ENCODE data around the gene ERAP2.
A peak's percentile ranks its signal among the peaks of the same experiment; 100 is the strongest.

ERAP2 gene

DNA sequence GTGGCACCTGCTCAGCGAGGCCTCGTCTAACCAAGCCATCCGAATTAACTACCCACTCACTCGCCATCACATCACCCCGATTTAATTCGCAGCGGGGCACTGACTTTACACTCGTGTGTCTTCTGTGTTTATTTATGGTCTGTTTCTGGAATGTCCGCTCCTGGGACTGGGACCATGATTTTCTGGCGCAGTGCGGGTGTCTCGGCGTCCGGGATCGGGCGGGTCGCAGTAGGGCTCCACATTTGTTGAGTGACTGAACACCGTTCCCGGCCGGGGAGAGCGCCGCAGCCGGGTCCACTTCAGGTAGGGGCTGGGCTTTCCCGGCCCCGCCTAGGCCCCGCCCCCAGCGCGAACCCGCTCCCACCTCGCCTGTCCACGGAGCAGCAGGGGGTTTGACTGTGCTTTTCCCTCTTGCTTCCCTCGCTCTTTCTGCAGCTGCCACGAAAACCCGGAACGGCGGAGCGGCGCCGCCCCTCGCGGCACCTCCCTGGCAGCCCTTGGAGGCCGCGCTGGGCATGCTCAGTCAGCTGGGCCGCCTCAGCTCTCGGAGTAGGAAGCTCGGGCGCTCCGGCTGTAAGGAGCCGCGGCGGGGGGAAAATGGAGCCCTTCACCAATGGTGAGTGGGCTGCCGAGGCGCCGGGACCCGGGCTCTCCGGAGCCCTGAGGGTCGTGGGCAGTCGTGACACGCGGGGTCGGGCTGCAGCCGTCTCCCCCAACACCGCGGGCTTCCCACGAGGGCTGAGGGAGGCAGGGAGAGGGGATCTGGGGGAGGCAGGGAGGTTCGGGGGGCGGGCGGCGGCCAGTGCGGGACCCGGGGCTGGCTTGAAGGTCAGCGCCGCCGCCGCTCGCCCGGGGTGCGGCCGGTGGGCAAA is 59.5 kb downstream of the ERAP2 start, which contains the start of gene LNPEP:
LNPEP (plus strand) TSS at position 522 of the 872 bp plus-strand sequence; CDS start at position 598, 76 bp downstream.
- peak; percentile 95 for DNase-seq

GRCh38 chr5:96936431-96937320 is 60.4 kb downstream of the ERAP2 start:
- no peak for DNase-seq

GRCh38 chr5:96940586-96940985 is 64.3 kb downstream of the ERAP2 start:
- DNase-seq, result no peak

GRCh38 chr5:96941140-96941539 is 64.8 kb downstream of the ERAP2 start:
- DNase-seq, result no peak

DNA sequence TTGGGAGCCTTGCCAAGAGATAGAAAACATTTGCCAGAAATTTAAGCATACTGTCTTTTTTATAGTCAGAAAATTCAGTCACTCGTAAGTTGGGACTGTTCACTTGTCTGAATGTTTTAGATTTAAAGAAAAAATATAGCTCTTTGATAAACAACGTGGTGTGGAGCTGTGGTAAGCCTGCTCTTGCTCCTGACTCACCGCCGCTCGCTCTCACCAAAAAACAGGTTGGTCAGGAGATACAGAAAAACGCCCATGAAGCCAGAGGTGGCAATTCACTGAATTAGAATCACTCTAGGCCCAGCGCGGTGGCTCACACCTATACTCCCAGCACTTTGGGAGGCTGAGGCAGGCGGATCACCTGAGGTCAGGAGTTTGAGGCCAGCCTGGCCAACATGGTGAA is 65.8 kb downstream of the ERAP2 start:
- no peak for DNase-seq

DNA sequence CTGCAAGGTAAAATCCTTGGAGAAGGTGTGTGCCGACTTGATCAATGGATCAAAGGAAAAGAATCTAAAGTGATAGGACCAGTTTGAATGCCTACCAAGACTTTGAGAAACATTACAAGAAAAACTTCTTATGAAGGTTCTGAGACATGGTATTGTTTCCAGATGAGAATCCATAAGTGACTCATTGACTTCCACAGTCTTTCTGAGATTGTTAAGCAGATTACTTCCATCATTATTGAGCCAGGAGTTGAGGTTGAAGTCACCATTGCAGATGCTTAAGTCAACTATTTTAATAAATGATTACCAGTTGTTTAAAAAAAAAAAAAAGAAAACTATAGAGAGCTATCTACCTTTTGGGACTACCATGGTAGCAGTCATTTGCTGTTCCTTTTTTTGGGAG is 66.6 kb downstream of the ERAP2 start:
- DNase-seq, result no peak

DNA sequence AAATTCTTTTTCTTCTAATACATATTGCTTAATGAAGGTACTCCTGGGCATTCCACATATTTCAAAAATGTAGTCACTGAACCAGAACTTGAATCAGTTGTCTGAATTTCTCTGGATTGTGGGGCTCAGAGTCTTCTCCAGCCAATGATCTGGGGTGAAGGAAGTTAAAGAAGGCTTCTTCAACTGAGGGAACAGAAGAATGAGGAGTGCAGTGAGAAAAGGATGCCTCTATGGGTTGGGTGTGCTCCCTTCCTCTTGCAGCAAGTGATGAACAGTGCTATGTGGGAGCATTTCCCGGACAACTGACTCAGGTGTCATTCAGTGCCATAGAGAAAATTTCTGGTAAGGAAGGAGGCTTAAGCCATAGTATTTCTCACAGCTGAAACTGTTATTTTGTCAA is 67.5 kb downstream of the ERAP2 start:
- no peak for DNase-seq

- DNase-seq, result no peak
Observed at GRCh38 chr5:96945144-96945897, 69.0 kb downstream of the ERAP2 start.

DNA sequence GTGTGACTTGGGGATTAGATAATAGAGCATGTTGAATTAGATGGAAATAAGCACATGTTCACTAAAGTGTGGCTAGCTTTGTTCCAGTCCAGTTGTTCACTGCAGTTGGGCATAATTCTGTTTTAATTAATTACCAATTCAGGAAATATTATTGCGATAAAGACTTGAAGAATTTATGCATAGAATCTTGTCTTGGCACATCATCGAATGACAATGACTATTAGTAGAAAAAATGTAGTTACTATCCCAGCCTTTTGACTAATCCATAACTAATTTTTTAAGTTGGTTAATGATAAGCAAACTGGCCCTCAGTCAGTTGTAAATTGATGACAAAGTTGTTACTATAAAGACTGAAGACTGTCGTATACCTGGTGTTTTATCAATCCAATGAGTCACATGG is 70.1 kb downstream of the ERAP2 start:
- no peak for DNase-seq

- no peak for DNase-seq
Observed at GRCh38 chr5:96952118-96952750, 75.9 kb downstream of the ERAP2 start.

GRCh38 chr5:96952974-96953730 is 76.9 kb downstream of the ERAP2 start:
- no peak for DNase-seq

GRCh38 chr5:96957254-96958049 is 81.2 kb downstream of the ERAP2 start:
- DNase-seq, result no peak

GRCh38 chr5:96958977-96959376 is 82.7 kb downstream of the ERAP2 start:
- DNase-seq, result no peak

DNA sequence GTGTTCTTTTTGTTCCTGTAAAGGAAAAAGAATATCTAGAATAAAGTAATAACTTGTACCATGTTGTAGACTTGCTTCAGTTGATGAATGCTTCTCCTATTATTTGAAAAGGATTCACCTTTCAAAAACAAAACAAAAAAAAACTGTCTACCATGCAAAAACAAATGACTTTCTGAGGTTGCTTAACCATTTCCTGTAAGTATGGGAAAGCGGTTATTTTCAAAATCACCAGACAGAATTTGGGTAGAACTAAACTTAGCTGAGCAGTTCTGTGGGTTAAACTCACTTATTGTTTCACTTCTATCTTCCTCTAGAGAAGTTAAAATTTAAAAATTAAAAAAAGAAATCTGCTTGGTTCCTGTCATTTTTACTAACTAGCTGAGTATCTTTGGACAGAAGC is 84.8 kb downstream of the ERAP2 start:
- no peak for DNase-seq

DNA sequence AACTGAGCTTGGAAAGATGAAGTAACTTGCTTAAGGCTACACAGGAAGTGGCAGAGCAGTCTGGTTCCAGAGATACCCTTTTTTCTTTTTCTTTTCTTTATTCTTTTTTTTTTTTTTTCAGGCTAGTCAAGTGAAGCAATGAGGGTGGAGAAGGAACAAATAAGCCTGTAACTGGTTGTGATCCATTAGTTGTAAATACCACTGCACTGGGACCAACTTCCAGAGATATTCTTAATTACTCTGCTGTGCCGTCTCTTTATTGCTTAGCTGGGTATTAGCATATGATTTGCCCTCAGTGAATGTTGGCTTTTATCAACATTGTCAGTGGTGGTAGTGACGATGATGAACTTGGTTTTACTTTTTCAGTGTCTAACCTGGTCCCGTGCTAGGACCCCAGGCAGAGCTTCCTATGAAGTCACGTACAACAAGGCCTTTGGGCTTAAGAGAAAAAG is 86.3 kb downstream of the ERAP2 start:
- DNase-seq, result no peak

- no peak for DNase-seq
Observed at GRCh38 chr5:96963267-96963666, 87.0 kb downstream of the ERAP2 start.

DNA sequence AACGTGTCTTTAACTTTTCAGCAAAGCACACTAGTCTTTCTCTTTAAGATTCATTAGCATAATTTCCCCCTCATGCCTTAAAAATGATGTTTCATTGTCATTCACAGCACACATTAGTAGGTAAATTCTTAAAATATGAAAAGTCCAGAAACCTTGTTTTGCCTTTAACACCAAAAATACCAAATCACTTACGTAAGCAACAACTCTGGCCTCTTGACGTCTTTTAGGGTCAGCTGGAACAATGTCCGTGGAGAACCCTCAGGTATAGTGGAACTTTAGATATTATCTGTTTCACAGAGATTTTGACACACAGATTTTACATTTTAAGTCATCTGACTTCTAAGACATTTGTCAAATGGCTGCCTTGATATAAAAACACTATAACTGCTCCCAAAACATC is 90.5 kb downstream of the ERAP2 start:
- DNase-seq, result no peak

DNA sequence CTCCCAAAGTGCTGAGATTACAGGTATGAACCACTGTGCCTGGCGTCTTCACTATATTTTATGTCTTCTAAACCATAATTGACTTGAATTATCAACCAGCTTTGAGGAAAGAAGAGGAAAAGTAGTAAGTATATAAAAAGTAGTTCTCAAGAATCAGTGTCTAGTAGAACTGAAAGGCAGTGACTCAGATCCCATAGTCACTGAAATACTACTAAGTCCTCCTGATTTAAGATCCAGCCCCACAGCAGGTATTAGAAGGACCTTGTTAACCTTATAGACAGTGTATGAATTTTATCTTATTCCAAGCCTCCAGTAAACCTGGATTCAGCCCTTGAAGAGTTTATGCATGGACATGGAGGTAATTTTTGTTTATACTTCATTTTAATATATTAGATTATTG is 91.1 kb downstream of the ERAP2 start:
- no peak for DNase-seq

- no peak for DNase-seq
Observed at GRCh38 chr5:96968074-96968473, 91.8 kb downstream of the ERAP2 start.

GRCh38 chr5:96968614-96969013 is 92.3 kb downstream of the ERAP2 start:
- no peak for DNase-seq
